ENCODE measurements around the gene DOCK10.

Gene DOCK10

GRCh38 chr2:225041207-225041850 lies 939 bp downstream of the DOCK10 start:
- DNase-seq, result peak; percentile 89 to 99

GRCh38 chr2:225040856-225041206 lies 1.4 kb downstream of the DOCK10 start:
- DNase-seq, result no peak

- no peak for DNase-seq
These were observed 2.1 kb downstream of the DOCK10 start for GRCh38 chr2:225040142-225040541.

GRCh38 chr2:225038231-225038523 lies 4.1 kb downstream of the DOCK10 start:
- peak in 1 of 2 donors; percentile 72 for DNase-seq

- DNase-seq, result peak; percentile 41 to 60
These were observed 4.6 kb downstream of the DOCK10 start for GRCh38 chr2:225037415-225038230.

- DNase-seq, result no peak
These were observed 5.8 kb downstream of the DOCK10 start for GRCh38 chr2:225036431-225036830.

- DNase-seq, result no peak
These were observed 8.6 kb downstream of the DOCK10 start for GRCh38 chr2:225033440-225034318.

- DNase-seq, result no peak
These were observed 10.0 kb downstream of the DOCK10 start for GRCh38 chr2:225032246-225032645.

GRCh38 chr2:225031599-225031998 lies 10.7 kb downstream of the DOCK10 start:
- DNase-seq, result no peak

GRCh38 chr2:225030893-225031292 lies 11.4 kb downstream of the DOCK10 start:
- DNase-seq, result no peak

GRCh38 chr2:225030203-225030602 lies 12.1 kb downstream of the DOCK10 start:
- no peak for DNase-seq

- DNase-seq, result no peak
These were observed 13.7 kb downstream of the DOCK10 start for GRCh38 chr2:225028572-225028971.

- DNase-seq, result no peak
These were observed 15.1 kb downstream of the DOCK10 start for GRCh38 chr2:225027061-225027762.

- peak; percentile 67 to 72 for DNase-seq
These were observed 16.2 kb downstream of the DOCK10 start for GRCh38 chr2:225025917-225026571.

- no peak for DNase-seq
These were observed 20.1 kb downstream of the DOCK10 start for GRCh38 chr2:225022188-225022587.

- DNase-seq, result no peak
These were observed 22.0 kb downstream of the DOCK10 start for GRCh38 chr2:225020168-225020849.

GRCh38 chr2:225019105-225019504 lies 23.2 kb downstream of the DOCK10 start:
- DNase-seq, result no peak

- no peak for DNase-seq
These were observed 24.6 kb downstream of the DOCK10 start for GRCh38 chr2:225017713-225018112.

GRCh38 chr2:225017098-225017685 lies 25.1 kb downstream of the DOCK10 start:
- no peak for DNase-seq

- peak; percentile 41 to 68 for DNase-seq
These were observed 28.6 kb downstream of the DOCK10 start for GRCh38 chr2:225013425-225014365.

All from inflammatory macrophage treated with lipopolysaccharide for 1 hour (primary cell).